NB4 (cell line): ENCODE measurements around the gene ITGB7.
"Not testable (repeated sequence)": the region's sequence is repeated elsewhere in the genome, so short reads cannot be mapped to it uniquely, and the experiment has no call there.

Source experiments
- DNase-seq: peaks from one replicate; pipeline ENCODE4 v3.0.0; 2010; ENCODE audit warnings: low read depth
- H3K4me3 ChIP-seq: one replicate; pipeline ENCODE4 v1.5.1; 2011; ENCODE audit warnings: mild to moderate bottlenecking, low read depth, low read length, moderate library complexity
- CTCF ChIP-seq: IDR thresholded peaks from one replicate; pipeline ENCODE4 v1.5.1; 2012; ENCODE audit warnings: low read depth, low read length
- MAX ChIP-seq: IDR thresholded peaks from 2 replicates; pipeline ENCODE4 v1.6.1; 2011; ENCODE audit warnings: low read depth, low read length
- MYC ChIP-seq: IDR thresholded peaks from 2 replicates; pipeline ENCODE4 v1.6.1; 2011; ENCODE audit warnings: low read depth, low read length
- POLR2A ChIP-seq: IDR thresholded peaks from 2 replicates; pipeline ENCODE4 v1.6.1; 2011; ENCODE audit warnings: mild to moderate bottlenecking; ENCODE audit not compliant: insufficient read length; ENCODE audit errors: extremely low read depth

The ITGB7 gene

GRCh38 chr12:53180931-53181645 is 26.0 kb downstream of the ITGB7 start:
- TF ChIP-seq POLR2A (peak; percentile 1), CTCF (no peak), MYC (0 out of 2 replicates have a peak, but pooled peaks have one; percentile 11), MAX (peak; percentile 45; the same call in 1 of the 2 replicates)
- DNase-seq = peak; percentile 88
- H3K4me3 ChIP-seq = peak overlapping the region; percentile 85

GRCh38 chr12:53180220-53180930 is 26.7 kb downstream of the ITGB7 start, which contains the start of the genes CSAD and ZNF740:
Gene CSAD (minus strand): TSS chr12:53180925. CDS start chr12:53173470, 7,455 bp downstream.
Gene ZNF740 (plus strand): TSS chr12:53180722. CDS start chr12:53181984, 1,262 bp downstream.
- peak within 1 kb of the TSS; percentile 85 for H3K4me3 ChIP-seq
- peak; percentile 99 for DNase-seq
- TF ChIP-seq MYC = peak; percentile 68
- no peak for TF ChIP-seq CTCF
- TF ChIP-seq MAX = peak; percentile 65
- peak; percentile 70 for TF ChIP-seq POLR2A

GRCh38 chr12:53179687-53180219 is 27.3 kb downstream of the ITGB7 start:
- DNase-seq = no peak
- peak overlapping the region; percentile 85 for H3K4me3 ChIP-seq
- TF ChIP-seq MAX = no peak
- TF ChIP-seq MYC = no peak
- TF ChIP-seq CTCF = no peak
- no peak for TF ChIP-seq POLR2A

- DNase-seq, H3K4me3 ChIP-seq: not testable (repeated sequence)
Observed at GRCh38 chr12:53178803-53179202, 28.2 kb downstream of the ITGB7 start.

DNA sequence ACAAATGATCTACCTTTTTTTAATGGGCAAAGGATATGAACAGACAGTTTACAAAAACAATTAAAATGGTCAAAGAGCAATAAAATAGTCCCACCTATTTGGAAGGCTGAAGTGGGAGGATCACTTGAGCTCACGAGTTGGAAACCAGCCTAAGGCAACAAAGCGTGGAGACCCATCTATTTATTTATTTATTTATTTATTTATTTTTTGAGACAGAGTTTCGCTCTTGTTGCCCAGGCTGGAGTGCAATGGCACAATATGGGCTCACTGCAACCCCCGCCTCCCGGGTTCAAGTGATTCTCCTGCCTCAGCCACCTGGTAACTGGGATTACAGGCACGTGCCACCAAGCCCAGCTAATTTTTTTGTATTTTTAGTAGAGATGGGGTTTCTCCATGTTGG is 29.6 kb downstream of the ITGB7 start:
- not testable (repeated sequence) for H3K4me3 ChIP-seq, DNase-seq

GRCh38 chr12:53176750-53177149 is 30.3 kb downstream of the ITGB7 start:
- DNase-seq = no peak
- no peak overlapping the region for H3K4me3 ChIP-seq
- no peak for TF ChIP-seq MYC
- TF ChIP-seq POLR2A = no peak
- TF ChIP-seq MAX = no peak
- TF ChIP-seq CTCF = no peak
